Omental fat pad (tissue), 4 donors: ENCODE results near the gene FBXW11. TPM values are rescaled to one million over a fixed set of nuclear protein-coding genes. Genes with fewer than 3 reads are reported as not detected.

Experiments
- ATAC-seq: fragments of 150-250 bp; one replicate; pipeline ENCODE4 v1.9.1; 2016; ENCODE audit warnings: mild to moderate bottlenecking, moderate library complexity; ENCODE audit not compliant: low FRiP score
- DNase-seq: peaks from one replicate; pipeline ENCODE4 v3.0.0-alpha.2; 2019; ENCODE audit warnings: low spot score
- total RNA-seq, 4 donors: library from RNA; depleted of rRNA; stranded (reverse); fragments of >200 nt; gene quantifications; one replicate each; pipeline ENCODE4 v1.1.0, GENCODE V29; 2016
- TF ChIP-seq, protein P1 (sequence below), 3 donors: fragments of 450-650 bp; IDR thresholded peaks; one replicate each; pipeline ENCODE4 v1.5.1; 2016 to 2017; ENCODE audit warnings: antibody characterized with exemption in 3 of 3, mild to moderate bottlenecking in 3 of 3, moderate library complexity in 2 of 3

The FBXW11 gene
- total RNA-seq, 4 donors from 2014 or later, result 44.6 to 60.9 (median 55.7) TPM

- no peak for ATAC-seq
- DNase-seq, result no peak
- TF ChIP-seq, protein P1, sequence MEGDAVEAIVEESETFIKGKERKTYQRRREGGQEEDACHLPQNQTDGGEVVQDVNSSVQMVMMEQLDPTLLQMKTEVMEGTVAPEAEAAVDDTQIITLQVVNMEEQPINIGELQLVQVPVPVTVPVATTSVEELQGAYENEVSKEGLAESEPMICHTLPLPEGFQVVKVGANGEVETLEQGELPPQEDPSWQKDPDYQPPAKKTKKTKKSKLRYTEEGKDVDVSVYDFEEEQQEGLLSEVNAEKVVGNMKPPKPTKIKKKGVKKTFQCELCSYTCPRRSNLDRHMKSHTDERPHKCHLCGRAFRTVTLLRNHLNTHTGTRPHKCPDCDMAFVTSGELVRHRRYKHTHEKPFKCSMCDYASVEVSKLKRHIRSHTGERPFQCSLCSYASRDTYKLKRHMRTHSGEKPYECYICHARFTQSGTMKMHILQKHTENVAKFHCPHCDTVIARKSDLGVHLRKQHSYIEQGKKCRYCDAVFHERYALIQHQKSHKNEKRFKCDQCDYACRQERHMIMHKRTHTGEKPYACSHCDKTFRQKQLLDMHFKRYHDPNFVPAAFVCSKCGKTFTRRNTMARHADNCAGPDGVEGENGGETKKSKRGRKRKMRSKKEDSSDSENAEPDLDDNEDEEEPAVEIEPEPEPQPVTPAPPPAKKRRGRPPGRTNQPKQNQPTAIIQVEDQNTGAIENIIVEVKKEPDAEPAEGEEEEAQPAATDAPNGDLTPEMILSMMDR (IDR thresholded peaks at IDR 0.05), result no peak
Measured at GRCh38 chr5:171847026-171847425, 159.4 kb downstream of the FBXW11 start.

DNA sequence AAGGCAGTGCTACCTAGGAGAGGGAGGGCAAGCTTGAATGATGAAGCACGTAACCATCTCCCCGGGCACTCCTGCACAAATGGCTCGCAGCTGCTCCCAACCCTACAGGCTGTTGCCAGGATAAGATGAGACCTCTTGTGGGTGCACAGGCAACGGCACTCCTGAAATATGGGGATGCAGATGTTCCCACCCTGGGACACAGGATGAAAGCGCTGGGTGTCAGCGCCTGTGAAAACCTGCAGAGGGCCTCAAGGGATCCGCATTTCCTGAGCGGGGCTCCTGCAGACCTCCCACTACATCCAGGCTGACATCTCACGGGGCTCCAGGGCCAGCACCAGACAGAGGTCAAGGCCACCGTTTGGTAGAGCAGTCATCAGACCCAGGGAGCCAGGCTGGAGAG is 160.1 kb downstream of the FBXW11 start:
- TF ChIP-seq, protein P1 (IDR thresholded peaks at IDR 0.05), result no peak
- DNase-seq (no peak), ATAC-seq (no peak)

GRCh38 chr5:171845857-171846256 is 160.6 kb downstream of the FBXW11 start:
- ATAC-seq (no peak), DNase-seq (no peak)
- TF ChIP-seq, protein P1 (IDR thresholded peaks at IDR 0.05), result no peak

GRCh38 chr5:171845040-171845630 is 161.3 kb downstream of the FBXW11 start:
- DNase-seq (no peak), ATAC-seq (no peak)
- TF ChIP-seq, protein P1 (IDR thresholded peaks at IDR 0.05), result no peak

- DNase-seq, result no peak
- no peak for ATAC-seq
- TF ChIP-seq, protein P1 (IDR thresholded peaks at IDR 0.05), result no peak
Measured at GRCh38 chr5:171842777-171843328, 163.6 kb downstream of the FBXW11 start.

DNA sequence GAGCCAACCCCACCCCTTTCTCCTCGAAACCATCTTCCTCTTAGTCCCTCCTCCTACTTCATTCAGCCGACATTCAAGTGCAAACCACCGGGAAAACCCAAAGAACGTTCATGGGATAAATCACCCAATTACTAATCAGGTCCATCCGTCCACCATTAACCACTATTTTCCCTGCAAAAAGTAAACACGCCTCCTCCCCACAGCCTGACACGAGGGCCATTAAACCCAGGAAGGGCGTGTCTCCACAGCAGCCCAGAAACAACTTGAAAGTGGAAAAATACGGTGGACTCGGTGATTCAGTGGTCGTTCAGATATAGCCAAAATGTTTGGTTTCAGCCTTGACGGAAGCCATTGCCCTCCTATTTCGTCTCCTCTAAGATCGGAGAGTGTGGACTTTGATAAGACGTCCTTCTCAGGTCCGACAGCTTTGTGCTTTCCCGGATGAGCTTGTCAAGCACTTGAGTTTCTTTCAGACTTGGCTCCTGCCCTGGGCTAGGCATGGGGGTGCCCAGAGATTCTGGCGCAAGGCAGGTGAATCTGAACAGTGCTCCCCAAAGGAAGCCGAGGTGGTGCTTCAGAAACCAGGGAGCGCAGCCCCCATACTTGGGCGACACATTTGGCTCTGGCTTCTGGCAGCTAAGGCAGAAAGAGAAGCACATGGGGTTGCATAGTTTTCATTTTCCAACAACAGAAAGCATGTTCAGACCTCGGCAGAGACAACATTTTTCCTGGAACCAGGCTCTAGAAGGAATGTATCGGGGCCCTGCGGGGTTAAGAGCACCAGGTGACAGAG is 164.3 kb downstream of the FBXW11 start:
- DNase-seq (no peak), ATAC-seq (no peak)
- TF ChIP-seq, protein P1 (IDR thresholded peaks at IDR 0.05), result no peak
